NCI-H524 treated with DMSO at 0.1 percent for 48 hours (cell line): ENCODE measurements around the gene BTBD16.

ENCODE experiments used
- DNase-seq: peaks from one replicate; lab custom pipeline; 2025; lab: John Stamatoyannopoulos, UW

The BTBD16 gene

DNA sequence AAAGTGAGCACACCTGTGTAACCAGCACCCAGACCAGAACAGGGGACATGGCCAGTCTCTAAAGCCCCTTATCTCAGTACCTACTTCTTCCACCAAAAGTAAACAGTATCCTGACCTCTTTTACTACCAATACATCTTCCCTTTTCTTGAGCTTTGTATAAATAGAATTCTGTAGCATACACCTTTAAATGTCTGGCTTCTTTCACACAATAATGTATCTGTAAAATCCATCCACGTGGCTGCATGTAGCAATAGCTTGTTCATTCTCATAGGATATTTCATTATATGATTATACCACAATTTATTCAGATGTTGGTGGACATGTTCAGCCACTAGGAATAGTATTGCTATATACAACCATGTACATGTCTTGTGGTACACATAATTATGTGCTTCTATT lies 40.6 kb downstream of the BTBD16 start:
- DNase-seq: no peak

DNA sequence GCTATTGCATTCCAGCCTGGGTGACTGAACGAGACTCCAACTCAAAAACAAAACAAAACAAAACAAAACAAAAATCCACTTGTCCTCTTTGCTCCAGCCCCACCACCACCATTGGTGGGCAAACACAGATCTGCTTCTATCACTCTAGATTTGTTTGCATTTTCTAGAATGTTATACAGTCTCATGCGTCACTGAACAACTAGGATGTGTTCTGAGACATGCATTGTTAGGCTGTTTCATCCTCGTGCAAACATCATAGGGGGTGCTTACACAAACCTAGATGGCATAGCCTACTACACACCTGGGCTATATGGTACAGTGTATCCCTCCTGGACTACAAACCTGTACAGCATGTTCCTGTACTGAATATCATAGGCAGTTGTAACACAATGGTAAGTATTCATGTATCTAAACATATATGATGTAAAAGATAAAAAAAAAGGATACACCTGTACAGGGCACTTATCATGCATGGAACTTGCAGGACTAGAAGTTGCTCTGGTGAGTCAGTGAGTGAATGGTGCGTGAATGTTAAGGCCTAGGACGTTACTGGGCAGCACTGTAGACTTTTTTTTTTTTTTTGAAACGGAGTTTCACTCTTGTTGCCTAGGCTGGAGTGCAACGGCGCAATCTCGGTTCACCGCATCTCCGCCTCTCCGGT lies 45.3 kb downstream of the BTBD16 start:
- no peak for DNase-seq

DNA sequence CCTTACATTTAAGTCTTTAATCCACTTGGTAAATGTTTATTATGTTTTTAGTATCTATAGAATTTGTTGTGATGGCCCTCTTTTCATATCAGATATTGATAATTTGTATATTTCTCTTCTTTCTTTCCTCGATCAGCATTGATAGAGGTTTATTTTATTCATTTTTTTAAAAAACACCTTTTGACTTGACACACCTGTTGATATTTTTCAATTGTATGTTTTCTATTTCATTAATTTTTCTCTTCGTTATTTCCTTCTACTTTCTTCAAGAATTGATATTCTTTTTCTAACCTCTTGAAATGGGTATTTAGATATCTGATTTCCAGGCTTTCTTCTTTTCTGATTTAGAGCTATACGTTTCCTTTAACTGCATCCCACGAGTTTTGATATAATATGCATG lies 50.9 kb downstream of the BTBD16 start:
- no peak for DNase-seq

DNA sequence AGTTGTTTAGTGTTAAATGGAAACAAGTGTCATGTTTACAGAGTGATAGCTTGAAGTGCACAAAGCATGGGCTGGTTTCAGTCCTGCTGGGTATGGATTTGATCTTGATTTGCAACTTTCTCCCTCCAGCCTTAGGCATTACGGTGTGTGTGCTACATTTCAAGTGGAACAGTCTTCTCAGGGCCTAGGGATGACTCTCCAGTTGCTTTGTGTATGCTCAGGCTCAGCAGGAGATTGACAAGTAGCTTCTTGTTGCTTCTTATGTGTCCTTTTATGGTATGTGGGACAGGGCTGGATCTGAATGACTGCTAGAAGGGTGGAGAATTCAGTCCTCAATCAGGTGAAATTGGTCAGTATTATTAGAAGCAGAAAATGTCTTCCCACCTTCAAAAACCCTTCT lies 52.1 kb downstream of the BTBD16 start:
- no peak for DNase-seq

DNA sequence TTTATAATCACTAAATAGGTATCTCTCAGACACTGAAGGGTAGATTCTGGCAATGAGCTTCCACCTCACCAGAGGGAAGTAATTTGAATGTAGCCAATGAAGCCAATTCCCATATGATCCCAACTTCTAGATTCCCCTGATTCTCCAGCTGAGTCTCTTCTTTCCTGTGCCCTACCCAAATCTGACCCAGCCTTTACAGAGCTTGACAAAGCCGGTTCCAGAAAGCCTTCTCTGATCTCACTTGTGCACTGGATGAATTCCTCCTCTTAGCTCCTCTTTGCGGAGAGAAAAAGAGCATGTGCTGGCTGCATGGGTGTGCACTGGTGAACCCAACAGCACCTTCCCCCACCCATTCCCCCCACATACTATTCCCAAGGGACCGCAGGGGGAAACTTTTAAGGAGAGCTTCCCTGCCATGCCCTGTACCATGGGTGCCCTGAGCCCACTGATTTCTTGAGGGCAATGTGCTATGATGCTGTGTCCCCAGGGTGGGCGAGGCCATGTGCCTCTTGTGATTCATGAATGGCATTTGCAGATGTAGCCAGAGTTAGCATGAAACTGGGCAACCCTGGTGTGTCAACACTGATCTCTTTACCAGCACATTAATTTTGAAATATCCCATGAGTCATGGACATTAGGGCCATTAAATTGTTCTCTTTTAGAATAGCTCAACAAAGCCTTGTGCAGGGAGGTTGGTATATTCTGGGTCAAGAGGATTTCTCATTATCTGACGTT lies 53.0 kb downstream of the BTBD16 start:
- DNase-seq: no peak

DNA sequence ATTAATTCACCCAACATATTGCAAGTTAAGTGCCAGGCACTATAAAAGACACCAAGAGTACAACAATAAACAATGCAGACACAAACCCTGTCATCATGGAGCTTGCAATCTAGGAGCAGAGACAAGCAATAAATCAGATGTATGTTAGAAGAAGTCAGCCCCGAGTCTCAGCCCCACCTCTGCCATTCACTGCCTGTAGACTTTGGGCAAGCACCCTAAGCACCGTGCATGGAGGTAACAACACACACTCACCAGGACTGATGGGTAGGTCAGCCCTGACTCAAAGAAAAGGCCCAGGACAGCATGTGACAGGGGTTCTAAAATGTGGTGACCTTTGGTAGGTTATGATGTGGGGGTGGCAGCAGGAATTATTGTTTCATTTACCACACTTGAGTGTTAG lies 54.1 kb downstream of the BTBD16 start:
- DNase-seq: no peak

DNA sequence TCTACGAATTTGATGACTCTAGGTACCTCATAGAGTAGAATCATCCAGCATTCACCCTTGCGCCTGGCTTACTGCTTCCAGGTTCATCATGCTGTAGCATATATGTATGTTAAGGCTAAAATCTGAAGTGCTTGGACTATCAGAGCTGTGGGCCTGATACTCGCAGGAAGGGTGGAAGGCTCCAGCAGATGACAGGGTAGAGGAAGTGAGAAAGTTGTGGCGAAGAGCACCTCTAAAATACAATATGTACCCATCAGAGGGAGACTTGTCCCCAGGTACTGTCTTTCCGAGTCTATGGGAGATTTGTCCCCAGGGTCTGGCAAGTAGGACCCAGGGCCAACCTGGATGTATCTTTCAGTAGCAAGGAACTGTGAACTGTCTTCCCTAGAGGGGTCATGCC lies 55.3 kb downstream of the BTBD16 start:
- no peak for DNase-seq

DNA sequence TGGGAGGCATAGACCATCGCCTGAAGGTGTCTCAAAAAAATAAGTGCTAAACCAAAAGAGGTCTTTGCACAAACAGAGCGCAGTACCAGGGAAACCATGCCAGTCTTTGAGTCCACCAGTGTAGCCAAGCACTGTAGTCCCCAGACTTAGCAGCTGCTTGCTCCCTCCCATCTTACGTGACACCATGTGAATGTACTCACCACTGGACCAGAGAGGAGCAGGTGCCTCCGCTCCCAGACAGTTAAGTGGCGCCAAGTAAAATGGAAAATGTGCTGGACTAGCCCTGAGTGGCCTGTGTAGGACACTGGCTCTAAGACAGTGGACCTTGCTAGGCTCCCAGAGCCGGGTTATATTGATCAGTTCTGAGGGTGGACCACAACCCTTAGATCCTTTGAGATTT lies 55.7 kb downstream of the BTBD16 start:
- DNase-seq: no peak

DNA sequence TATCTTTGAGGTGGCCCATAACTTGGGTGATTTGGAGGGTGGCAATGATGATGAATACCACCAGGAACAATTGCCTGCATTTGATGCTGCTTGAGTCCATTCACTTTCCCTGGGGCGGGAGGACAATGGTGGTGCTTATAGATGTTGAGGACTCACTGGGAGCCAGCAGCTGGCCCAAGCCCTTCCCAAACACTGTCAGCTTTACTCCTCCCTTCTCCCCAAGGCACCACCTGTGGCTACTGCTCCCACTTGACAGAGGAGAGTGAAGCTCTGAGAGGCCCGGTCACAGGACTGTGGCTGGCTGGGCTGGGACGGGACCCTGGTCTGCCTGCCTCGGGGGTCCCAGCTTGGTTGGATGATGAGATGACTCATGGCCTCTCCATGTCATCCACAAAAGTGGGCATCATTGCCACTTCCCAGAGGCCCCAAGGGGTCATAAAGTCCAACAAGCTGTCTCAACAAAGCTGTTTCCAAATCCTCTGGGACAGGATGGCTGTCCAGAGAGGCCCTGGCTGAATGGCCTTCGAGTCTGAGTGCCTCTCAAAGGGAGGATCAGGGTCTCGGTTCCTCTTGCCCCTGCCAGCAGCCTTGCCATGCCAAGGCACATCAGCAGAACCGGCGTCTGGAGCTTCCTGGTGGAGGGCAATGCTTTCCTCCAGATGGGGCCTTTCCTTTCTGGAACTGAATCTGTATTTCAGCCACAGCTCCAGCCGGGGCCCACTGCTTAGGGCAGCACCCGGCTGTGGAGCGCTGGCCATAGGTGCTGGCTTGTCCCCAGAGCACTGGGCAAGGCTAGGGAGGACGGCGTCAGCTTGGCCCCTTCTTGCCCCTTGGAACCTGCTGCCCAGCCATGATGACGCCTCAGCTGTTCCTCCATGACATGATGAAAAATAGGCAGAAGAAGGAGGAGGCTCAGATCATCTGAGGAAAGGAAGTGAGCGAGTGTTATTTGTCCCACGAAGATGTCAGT lies 56.4 kb downstream of the BTBD16 start:
- no peak for DNase-seq

DNA sequence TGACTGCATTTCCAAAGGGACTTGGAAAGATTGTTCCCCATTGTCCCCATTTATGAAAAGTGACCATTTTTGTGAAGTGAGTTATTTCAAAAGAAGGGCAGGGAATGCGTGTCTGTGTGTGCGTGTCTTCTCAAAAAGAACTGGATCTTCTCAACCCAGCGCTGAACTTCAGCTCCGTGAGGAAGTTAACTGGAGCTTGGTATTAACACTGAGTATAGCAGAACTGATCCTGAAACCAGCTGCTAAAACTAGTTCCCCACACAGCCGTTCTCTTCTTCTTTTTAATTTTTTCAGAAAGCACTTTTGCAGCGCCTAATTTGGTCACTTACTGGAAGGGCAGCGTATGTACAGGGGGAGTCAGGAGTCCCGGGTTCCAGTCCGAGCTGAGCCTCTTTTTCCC lies 57.6 kb downstream of the BTBD16 start:
- DNase-seq: no peak

DNA sequence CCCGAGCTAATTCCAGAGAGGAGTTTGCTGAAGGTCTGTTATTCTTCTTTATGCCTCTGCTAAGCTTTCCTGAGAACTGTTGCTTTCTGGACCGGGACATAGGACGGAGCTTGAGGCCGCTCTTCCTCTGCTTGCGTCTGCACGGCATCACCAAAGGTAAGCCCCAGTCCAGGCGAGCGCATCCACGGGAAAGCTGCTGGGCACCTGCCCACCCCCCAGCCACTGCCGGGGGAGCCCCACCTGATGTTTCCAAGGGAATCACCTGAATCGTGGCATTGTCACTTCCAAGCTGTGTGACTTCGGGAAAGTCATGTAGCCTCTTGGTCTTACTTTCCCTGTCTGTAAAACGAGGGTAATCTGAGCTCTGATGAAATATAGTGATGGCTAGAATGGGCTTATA lies 58.3 kb downstream of the BTBD16 start:
- no peak for DNase-seq

DNA sequence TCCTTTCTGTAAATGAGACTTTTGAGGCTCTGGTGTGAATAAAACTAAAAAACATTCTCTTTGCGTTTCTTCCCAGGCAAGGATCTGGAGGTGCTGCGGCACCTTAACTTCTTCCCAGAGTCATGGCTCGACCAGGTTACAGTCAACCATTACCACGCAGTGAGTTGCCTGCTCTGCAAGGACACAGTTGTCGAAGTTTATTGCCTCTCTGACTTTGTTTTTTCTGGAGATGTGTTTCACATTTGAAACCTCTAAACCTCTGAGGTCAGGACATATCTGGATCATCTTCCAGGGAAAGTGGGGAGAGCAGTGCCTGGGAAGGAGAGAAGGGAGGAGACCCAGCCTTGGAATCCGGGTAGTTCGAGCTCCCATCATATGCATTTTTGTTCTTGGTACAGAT lies 60.0 kb downstream of the BTBD16 start:
- no peak for DNase-seq

DNA sequence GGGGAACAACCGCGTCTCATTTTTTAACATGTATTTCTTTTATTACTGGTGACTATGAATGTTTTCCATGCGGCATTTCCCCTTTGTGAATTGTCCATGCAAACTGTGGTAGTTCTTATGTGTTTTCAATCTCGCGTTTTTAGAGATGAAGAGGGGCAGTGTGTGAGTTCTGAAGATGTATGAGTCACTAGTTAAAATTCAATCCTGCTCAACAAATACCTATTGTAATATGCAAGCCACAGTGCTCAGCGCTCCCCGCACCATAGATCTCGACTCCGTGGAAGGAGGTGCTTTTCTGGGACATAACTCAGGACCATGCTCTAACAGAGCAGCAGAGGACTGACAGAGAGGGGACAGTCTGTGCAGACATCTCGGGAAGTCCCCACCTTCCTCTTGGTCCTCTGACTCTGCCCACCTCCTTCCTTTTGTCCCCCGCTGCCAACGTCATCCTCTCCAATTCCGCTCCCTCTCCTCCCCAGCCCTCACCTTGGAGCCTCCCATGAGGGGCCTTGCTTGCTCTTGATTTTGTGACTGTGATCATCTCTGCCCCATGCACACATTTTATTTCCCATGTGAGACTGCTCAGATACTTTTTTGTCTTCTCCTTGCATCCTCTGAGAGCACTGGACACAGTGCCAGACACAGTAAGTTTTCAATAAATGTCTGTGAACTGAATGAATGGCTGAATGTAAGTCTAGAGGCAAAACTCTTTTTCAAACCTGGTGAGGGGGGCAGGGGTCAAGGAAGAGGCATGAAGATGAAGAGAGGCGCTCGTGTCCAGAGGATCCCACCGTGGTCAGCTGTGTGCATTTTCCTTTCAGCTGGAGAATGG lies 60.7 kb downstream of the BTBD16 start:
- no peak for DNase-seq

DNA sequence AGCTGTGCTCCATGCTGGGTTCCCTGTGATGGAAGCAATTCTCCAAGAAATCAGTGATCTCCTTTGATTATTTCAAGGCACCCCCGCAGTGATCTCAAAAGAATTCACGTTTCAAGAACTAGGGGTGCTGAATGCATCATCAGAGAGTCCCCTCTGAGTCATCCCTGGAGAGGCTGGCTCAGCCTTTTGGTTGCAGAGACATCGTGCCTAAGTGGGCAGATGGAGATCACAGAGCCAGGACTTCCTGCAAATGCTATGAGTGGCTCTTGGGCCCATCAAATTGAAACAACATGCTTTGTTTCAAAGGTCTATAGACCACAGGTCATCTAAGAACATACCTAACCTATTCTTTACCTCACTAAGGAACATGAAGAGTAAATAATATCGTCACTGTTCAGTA lies 61.9 kb downstream of the BTBD16 start:
- no peak for DNase-seq

DNA sequence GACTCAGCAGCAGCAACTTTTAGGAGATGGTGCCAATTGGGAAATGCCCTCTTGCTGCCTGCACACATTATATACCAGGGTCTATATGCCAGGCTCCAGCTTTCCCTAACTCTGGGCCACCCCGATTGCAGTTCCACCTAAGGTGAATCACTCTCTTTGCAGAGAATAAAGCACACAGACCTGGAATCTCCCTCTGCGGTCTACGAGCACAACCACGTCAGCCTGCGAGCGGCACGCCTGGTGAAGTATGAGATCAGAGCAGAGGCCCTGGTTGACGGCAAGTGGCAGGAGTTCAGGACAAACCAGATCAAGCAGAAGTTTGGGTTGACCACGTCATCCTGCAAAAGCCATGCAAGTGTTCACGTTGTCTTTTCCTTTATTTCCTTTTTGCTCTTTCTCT lies 65.2 kb downstream of the BTBD16 start:
- DNase-seq: no peak

DNA sequence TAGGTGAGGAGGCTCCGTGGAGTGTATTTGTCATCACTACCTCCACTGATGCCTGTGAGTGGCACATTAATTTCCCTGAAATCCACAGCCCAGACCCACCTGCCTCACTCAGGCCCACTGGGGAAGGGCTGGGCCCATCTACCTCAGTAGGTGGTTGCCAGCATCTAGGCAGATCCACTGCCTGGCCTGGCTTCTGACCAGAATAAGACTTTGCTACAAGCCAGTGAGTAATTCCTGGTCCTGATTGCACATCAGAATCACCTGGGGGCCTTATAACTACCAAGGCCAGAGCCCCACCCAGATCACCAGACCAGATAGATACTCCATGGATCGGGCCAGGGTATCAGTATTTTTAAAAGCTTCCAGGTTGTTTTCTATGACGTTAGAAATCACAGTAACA lies 65.9 kb downstream of the BTBD16 start:
- no peak for DNase-seq

DNA sequence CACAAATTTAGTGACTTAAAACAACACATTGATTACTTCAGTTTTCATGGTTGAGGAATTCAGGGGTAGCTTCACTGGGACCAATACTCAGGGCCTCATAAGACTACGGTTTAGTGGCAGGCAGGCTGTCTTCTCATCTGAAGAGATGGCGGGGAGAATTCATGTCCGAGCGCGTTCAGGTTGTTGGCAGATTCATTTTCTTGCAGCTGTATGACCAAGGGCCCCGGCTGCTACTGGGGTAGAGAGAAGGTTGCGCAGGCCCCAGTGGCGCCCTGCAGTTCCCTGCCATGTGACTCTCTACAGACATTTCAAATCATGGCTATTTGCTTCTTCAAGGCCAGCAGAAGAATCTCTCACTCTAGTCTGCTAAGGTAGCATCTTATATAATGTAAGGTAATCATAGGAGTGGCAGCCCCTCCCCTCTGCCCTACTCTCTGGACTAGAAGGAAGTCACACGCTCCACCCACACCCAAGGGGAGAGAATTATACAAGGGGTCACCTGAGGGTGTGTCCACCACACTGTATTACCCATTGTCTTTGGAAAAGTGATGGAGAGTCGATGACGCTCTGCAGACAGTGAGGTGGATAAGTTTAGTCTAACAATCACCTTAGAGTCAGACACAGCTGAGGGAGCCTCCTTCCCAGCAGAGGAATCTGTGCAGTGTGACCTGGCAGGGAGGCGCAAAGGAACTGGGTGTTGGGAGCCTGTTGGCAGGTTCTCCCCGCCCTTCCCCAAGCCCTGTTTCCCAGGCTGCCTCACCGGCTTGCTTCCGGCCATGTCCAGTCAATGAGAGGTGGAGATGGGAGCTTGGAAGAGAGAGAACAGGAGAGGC lies 67.7 kb downstream of the BTBD16 start:
- no peak for DNase-seq

DNA sequence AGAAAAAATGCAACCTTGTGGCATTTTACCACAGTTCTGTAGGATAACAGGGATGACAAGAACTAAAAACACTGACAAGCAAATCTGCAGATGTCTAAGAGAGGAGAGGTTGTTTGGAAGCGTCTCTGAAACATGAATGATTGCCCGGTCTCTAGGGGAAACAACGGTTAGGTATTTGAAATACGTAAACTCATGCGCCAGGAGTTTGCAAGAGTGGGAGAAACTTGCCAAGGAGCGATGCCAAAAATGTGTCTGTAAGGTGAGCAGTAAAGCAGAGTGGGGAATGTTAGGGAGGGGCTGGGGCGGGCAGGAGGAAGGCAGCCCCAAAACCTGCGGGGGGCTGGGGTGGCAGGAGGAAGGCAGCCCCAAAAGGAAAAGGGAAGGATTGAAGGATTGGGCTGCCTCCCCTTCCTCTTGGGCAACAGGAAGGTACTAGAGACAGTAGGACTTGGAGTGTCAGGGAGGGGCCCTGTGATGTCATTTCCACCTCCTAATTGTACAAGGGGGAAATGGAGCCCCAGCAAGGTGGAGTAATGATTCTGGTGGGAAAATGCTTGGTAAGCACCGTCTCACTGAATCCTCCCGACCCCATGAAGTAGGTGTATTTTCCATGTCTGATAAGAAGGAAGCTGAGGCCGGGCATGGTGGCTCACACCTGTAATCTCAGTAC lies 70.2 kb downstream of the BTBD16 start:
- DNase-seq: no peak

DNA sequence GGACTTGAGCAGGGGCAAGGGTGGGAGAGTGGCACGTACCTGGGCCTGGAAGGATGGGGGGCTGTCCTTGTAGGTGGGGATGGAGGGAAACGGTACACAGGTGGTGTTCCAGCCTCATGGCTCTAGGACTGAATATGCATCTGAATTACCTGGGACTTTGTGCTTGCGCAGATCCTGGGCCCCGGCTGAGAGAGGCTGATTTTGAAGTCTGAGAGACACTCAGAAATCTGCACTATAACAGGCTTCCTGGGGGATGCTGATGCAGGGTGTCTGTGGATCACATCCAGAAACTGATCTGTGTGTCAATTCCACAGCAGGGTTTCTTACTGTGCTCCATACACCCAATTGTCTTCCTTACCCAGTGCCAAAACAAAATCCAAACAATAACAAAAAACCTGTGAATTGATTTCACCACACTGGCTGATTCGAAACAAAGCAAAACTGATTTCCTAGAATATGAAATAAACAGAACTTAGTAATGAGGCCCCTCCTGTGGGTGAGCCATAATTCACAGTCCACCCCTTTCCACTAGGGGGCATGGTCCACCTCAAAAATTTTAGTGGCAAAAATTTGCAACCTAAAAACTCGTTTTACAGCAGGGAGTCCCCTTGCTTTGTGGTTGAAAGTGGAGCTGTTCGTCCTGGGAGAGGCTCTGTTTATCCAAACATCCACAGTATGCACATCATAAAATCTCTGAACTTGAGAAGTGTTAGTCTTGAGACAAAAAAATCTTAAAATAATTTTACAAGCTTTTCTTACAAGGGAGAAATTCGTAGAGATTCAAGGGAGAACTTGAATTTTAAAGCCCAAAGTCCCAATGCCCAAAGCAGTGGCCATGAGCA lies 71.4 kb downstream of the BTBD16 start:
- DNase-seq: no peak
